Stimulated activated naive CD4-positive, alpha-beta T cell treated with Interleukin-2 at 50 U/mL for 16 hours (primary cell): ENCODE results near the gene KLHDC8A.

ENCODE experiments used
- DNase-seq: peaks from one replicate; lab custom pipeline; 2025; lab: John Stamatoyannopoulos, UW

The KLHDC8A gene

DNA sequence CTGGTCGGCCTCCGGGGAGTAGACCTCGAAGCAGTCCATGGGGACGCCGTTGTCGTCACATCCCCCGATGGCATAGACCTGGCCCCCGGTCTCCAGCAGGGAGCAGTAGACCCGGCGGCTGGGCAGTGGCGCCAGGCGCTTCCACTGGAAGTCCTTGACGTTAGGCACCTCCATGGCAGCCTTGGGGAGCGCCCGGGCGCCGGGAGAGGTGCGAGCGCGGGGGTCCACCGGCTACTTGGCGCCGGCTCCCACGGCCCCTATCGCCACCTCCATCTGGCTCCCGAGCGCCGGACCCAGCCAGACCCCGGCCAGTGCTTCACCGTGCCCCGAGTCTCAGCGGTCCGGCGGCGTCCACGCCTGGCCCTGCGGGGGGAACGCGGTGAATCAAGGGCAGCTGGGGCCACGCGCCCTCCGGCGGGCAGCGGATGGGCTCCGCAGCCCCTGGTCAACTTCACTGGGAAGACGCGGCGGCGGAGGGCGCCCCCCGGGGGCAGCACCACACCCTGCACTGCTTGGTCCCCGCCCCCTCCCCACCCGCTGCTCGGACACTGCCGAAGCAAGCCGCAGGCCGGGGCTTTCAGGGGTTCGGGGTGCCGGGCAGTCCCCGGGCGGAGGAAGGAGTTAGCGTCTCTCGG lies 13.2 kb downstream of the KLHDC8A start:
- no peak for DNase-seq

DNA sequence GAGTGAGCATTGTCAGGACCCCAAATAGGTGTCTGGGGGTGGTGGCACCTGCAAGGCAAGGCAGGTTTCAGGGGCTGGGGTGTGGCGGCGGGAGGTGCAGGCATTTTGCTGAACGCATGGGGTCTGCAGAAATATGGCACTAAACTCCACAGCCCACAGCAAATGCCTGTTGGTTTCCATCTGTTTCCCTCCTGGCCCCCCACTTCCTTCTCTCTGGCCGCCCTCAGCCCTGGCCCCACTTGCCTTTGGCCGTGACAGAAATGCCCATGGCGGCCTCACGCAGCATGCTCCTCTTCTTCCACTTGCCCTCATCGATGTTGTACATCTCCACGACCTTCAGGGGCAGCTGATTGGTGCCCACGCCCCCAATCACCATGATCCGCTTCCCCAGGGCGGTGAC lies 13.7 kb downstream of the KLHDC8A start:
- DNase-seq, result no peak

DNA sequence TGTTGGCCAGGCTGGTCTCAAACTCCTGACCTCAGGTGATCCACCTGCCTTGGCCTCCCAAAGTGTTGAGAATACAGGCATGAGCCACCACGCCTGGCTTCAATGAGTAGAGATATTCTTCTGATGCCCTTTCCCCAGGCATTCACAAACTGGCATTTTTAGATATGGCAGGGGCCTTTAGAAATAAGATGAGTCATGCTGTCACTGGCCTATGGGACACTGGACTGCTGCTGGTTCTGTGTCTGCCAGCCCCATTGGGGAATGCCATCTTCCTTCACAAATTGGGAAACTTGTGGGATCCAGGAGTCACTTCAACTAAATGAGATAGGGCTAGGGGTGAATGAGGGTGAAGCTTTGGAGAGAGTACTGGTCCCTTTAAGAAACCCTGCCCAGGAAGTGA lies 16.0 kb downstream of the KLHDC8A start:
- DNase-seq, result no peak

DNA sequence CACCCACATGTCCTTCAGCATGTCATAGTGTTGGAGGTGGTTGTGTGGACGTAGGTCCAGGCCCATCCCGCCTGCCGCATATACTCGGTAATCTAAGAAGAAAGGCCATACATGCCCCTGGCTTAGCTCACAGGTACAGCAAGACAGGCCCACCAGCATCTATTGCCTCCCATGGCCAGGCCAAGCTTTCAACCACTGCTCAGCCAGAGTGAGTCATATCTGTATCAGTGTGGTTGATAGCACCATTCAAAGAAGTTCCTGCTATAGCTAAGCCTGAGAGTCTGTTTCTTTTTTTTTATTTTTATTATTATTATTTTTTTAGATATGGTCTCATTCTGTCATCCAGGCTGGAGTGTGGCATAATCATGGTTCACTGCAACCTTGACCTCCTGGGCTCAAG lies 17.0 kb downstream of the KLHDC8A start:
- DNase-seq, result no peak

DNA sequence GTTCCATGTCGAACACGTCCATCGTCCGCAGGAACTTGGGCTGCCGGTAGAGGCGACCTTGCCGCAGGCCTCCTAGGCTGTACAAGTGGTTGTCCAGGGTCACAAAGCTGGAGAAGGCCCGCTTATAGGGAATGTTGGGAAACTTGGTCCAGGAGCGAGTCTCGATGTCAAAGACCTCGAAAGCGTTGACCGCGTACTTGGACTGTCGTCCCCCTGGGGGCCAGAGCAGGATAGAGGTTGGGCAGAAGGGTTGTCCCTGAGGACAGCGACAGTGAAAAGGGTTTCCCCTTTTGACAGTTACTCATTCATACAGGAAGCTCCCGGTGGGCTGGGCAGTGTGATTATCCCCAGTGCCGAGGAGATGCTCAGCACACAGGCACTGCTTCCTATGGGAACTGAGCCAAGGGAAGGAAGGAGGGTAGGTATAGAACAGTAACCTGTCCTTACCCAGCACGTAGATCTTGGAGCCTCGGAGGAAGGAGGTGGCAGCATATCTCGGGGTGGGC lies 17.5 kb downstream of the KLHDC8A start:
- no peak for DNase-seq

DNA sequence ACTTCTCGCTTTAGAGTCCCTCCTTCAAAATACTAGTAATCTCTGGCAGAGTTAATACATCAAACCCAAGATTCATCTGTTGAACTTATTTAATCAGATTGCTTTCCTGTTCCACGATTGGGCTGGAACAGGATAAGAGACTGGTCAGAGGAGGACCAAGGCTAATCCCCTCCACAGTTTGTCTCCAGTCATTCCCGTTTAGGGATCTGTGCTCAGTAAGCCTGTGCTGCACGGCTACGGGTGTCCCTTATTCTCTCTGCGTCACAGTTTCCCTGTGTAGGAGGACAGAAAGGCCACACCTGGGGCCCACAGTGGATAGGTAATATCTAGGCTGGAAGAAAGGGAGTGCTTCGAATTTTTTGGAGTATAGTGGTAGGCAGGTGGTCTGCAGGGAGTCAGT lies 18.7 kb downstream of the KLHDC8A start:
- no peak for DNase-seq

GRCh38 chr1:205337481-205337880 lies 19.2 kb downstream of the KLHDC8A start:
- no peak for DNase-seq

DNA sequence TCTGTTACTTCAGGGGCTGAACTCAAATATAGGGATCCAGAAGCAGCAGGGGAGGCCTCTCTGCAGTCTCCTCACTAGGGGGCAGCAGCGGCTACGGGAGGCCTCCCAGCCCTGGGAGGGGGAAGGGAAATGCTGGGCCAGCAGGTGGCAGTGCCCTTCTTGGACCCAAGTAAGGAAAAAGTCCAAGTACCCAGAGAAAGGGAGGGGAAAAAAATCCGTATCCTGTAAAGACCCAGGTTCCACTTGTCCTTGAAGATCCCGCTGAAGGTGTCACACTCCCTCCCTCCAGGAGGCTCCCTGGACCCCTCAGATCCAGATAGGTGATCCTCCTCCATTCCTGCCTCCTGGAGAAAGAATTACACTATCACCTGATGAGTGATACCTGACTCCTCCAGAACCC lies 21.0 kb downstream of the KLHDC8A start:
- DNase-seq, result peak; percentile 70

DNA sequence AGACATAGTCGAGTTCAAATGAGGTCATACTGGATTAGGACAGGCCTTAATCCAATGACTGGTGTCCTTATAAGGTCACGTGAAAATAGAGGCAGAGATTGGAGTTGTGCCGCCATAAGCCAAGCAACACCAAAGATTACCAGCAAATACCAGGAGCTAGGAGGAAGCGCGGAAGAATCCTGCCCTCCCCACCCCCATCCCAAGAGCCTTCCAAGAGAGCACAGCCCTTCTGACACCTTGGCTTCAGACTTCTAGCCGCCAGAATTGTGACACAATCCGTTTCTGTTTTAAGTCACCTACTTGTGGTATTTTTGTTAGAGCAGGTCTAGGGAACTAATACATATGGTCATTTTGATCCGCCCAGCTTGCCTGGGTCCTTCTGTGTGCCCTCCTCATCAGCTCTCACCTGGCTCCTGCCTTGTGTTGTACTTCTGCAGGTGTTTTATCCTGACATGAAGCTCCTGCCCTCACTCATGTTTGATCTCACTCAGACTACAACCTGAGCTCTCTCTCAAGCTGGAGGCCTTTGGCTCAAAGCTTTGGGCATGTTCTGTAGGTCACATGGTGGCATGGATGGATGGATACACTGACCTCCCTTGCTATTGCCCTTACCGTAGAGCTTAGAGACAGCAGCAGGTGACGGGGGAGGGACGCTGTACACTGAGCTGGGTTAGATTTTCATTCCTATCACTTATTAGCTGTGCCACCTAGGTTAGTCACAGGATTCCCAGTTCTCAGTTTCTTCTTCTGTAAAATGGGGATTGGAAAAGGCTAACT lies 24.5 kb downstream of the KLHDC8A start:
- DNase-seq, result no peak

DNA sequence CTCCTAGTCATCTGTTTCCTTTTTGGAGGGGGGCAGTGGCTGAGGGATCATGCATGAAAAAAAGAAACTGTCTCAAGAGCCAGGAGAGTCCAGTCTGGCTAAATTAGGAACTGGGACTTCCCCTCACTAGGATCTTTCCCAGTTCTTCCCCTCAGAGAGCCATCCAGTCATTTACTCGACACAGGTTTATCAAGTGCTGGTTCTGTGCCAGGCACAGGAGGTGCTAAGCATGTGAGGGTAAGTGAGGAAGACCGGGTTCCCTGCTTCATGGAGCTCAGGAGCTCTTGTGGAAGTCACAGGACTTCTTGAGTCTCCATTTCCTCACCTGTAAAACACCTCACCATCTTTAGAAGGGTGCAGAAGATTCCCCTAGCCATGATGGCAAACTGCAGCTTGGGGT lies 26.6 kb downstream of the KLHDC8A start:
- DNase-seq, result no peak

DNA sequence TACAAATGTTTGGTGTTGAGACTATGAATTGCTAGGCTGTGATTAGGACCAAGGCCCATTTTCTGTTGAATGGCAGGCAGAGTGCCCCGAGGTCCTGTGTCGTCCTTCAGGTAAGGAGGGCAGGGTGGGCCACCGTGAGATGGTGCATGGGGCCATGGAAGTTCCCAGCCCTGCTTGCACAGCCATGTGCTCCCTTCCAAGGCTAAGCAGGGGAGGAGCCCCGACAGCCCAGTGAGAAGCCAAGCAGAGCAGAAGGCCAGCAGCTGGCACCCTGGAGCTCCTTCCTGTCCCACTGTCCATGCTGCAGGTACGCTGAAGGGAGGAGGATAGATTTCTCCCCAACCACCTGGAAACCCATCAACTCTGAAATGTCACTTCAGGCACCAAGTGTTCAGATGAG lies 27.0 kb downstream of the KLHDC8A start:
- no peak for DNase-seq

DNA sequence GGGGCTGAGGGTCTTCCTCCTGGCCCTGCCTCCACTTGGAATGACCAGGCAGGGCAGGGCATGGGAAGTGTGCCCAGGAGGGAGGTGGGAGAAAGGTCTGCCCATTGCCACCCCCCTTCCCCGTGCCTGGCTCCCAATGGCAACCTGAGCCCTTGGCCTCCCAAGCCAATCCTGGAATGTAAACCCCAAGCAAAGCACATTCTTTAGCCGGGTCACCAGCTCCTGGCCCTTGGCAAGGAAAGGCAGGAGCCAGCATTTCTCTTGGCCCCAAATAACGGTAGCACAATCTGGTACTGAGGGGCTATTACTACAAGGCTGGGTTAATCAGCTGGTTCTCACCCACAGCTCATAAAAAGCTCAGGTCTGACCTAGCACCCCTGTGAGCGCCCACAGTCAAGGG lies 28.2 kb downstream of the KLHDC8A start:
- DNase-seq, result no peak

DNA sequence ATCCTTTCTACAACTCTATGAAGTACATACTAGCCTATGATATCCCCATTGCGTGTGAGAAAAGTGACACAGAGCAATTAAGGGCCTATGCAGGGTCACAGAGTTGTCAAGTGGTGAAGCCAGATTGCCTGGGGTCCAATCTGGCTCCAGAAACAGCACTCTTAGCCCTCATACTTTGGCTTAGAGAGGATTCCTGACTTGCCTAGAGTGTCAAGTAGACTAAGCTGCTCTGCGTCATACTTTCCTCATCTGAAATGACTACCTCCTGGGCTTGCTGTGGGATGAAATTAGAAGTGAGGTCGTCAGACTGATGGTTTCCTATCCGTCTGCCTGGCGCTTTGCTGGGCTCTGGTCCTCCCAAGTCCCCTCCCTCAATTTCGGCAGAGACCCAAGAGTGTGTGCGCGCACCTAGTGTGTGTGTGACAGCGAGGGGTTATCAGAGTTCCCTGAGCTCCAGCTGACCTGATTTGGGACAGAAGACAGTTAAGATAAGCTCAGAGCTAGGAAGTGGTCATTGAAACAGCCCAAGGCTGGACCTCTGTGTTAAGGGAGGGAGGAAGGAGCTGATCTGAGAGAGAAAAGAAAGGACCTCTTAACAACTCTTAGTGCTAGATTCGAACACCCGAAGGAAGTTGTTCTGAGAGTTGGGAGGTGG lies 29.8 kb downstream of the KLHDC8A start:
- no peak for DNase-seq

DNA sequence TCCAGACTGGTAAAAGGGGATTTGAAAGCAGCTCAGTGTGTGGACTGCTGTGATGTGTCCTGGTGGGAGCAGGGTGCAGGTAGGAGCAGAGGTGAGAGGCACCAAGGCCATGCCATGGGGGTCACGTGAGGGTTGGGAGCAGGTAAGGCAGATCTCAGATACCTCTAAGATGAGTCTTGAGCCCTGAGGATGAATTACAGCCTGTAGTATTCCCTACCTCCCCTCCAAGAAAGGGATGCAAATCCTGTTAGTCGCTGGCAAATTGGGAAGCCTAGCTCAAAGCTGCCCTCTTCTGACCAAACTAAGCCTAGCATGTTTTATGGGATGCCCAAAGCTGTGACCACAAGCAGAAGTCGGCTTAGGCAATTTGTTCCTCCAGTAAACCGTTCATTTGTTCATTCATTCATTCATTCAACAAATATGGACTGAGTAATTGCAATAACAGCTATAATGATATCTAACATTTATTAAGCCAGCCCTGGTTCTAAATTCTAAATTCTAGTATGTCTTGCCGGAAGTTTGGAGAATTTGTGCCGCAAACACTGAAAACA lies 31.3 kb downstream of the KLHDC8A start:
- peak; percentile 8 for DNase-seq

- DNase-seq, result no peak
Observed at GRCh38 chr1:205324781-205325180, 31.9 kb downstream of the KLHDC8A start.

DNA sequence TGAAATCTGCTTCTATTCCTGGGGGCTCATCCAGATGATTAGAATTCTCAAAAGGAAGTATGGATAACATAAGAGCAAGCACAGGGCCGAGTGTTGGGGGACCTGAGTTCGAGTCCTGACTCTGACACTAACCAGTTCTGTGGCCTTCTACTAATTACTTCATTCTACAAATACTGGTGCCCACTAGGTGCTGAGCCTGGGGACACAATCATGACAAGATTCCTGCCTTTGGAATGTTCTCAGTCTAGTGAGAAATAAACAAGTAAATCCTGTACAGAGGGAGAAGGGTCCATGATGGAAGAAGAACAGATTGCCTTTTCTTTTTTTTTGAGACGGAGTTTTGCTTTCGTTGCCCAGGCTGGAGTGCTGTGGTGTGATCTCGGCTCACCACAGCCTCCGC lies 32.9 kb downstream of the KLHDC8A start:
- no peak for DNase-seq

DNA sequence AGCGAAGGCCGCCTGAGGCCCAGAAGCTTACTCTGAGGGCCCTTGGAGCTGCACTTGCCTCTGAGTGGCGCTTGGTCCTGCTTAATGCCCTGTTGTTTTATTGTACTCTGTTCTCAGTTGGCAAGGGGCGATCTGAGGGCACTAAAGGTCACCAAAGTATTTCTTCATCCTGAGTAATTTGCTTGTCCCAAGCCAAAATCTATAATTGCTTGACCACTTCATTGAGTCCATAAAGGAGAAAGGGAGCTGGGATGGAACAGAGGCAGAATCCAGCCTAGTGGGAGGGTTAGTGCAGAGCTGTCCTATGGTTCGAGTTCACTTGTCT lies 34.8 kb downstream of the KLHDC8A start:
- DNase-seq, result no peak

DNA sequence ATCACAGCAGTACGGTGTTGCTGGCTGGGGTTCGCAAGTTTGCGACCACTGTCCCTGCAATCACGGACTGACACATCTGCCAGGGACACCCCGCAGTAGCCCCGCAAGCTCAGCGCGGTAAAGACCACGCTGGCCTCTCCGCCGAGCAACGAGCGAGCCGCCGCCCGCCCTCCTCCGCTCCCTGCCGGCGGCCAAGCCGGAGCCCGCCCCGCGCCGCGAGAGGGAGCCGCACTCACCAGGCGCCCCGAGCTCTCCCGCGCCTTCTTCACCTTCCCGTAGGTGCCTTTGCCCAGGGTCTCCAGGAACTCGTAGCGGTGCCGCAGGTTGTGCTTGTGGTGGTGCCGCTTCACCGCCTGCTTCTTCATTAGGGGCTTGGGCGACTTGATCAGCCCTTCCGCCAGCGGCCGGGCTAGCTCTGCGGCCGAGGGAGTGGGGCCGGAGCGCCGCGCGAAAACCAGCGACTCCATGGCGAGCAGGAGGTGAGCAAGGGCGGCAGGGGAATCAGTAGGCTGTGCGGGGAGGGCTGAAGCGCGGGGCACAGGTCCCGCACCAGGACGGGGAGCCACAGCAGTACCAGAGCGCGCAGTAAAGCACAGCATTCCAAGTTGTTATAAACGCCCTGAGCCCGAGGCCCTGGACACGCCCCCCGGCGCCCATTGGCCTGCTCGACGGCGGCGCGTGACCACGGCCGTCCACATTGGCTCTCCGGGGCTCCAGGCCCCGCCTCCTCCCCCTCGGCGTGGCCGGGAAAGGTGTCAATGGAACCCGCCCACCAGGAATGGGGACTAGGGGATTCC lies 35.4 kb downstream of the KLHDC8A start, which contains the start of gene NUAK2:
Gene NUAK2, minus strand, starts transcription at position 584 of the 797 bp plus-strand sequence. Its CDS starts 117 bp downstream, at position 467.
- DNase-seq, result peak; percentile 82

- no peak for DNase-seq
Observed at GRCh38 chr1:205319081-205320018, 37.4 kb downstream of the KLHDC8A start.

GRCh38 chr1:205318231-205318991 lies 38.3 kb downstream of the KLHDC8A start:
- no peak for DNase-seq
